Posterior cingulate gyrus (tissue), 11 donors: ENCODE measurements around the gene TBL1X.
A peak's percentile ranks its signal among the peaks of the same experiment; 100 is the strongest.

Experiments
- DNase-seq, 10 donors: peaks; one replicate each; pipeline versions ENCODE4 v3.0.0 to v3.0.0-alpha.2; 2020 to 2021; ENCODE audit warnings: mixed read lengths in 3 of 10
- intact Hi-C: fragments of 100-400 bp; cut with DNase I; formaldehyde crosslinking; loops from one replicate; pipeline ENCODE4 v1.15.1; 2023

The TBL1X gene

DNA sequence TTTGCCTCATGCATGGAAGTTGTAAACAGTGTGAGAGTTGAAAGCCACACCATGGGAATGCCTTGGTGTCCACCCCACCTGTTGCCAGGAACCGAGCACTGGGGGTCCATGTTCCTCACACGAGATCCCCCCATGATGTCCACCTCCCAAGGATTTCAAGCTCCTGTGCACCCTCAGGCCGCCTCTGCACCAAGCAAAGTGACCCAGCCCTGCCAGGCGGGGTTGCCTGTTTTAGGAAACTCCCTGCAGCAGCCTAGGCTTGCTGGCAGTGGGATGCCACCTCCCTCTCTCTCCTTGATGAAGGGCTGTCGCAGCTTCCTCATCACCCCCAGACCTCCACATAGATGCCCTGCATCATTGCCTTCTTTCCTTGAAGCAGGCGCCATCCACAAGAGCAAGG is 218.0 kb downstream of the TBL1X start:
- DNase-seq: peak in 1 of 10 donors; percentile 75
- intact Hi-C loops: no loop called here

DNA sequence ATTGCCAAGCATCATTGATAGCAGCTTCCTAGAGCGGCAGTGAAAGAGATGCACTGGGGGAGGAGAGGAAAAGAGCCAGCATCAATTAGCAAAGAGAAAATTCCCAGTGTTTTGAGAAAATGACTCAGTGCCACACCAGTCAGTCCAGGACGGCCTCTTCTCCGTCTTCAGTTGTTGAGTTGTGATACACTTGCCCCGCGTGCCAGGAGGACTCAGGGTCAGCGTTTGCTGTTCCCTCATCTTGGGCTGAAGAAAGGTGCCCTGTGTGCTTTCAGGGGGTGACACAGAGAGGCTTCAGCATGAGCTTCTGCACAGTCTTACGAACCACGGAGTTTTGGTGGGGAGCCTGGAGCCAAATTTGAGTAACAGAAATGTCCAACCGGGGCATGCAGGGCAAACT is 218.5 kb downstream of the TBL1X start:
- intact Hi-C loops: no loop called here
- peak in 1 of 10 donors; percentile 29 for DNase-seq

DNA sequence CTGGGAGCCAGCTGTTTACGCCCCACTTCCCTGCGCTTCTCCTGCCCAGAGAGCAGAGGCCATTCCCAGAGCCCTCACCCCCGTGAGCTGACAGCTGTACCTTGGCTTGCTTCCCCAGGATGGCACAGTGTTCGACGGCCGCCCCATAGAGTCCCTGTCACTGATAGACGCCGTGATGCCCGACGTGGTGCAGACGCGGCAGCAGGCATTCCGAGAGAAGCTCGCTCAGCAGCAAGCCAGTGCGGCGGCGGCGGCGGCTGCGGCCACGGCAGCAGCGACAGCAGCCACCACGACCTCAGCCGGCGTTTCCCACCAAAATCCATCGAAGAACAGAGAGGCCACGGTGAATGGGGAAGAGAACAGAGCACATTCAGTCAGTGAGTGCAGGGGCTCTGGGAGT is 223.0 kb downstream of the TBL1X start:
- intact Hi-C loops: no loop called here

DNA sequence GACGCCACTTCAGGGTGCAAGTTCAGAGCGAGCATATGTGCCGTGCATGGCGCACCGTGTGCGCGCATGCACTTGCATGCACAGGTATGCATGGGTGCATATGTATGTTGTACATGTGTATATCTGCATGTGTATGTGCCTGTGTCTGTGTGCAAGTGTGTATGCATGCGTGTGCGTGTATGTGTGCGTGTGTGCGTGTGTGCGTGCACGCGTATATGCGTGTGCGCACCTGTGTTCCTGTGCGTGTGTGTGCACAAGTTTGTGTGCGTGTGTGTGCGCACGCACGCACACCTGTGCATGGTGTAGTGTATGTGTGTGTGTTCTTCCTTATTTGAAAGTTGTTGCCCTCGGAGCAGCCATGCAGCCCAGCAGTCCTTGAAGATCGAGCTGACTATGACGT is 224.0 kb downstream of the TBL1X start:
- intact Hi-C loops: no loop called here
- DNase-seq: no peak

More for the DNA sequence above, 223.0 kb downstream of the TBL1X start:
- DNase-seq: no peak

DNA sequence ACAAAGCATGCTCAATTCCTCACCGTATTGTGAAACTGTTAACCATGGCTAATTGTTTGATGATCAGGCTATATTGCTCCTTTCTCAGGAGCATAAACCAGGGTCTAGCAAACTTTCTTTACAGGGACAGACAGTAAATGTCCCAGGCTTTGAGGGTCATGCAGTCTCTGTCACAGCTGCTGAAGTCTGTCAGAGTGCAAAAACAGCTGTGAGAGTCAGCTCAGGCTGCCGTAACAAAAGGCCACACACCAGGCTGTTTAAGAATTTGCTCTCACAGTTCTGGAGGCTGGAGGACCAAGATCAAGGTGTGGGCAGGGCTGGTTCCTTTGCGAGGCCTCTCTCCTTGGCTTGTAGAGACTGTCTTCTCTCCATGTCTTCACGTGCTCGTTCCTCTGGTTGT is 225.2 kb downstream of the TBL1X start:
- intact Hi-C loops: no loop called here
- DNase-seq: no peak

DNA sequence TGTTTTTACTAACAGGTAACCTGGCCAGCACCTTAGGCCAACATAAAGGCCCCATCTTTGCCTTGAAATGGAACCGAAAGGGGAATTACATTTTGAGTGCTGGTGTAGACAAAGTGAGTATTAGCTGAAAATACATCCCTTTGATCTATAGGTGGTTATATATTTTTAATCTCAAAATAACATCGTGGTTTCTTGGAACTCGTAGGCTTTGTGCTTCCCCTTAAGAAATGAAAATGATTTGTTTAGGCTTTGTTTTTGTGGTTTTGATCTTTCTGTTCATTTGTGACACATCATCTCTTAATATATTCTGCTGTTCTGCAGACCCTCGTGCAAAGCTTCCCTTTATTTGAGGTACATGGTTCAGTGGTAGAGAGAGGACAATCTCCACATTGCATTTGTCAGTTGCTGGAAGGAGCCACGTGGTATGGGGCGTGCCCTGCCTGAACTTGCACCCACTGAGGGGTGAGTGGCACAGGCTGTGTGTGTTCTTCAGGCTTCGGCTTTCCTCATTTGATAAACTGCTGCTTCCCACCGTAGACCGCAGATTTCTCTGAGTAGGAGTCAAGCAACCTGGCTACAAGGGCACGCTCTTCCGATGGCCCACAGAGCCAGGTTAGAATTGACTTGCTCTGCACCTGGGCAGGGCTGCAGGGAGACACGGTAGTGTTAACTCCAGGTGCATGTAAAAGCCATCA is 228.6 kb downstream of the TBL1X start:
- intact Hi-C loops: no loop called here
- DNase-seq: peak in 1 of 10 donors; percentile 59

DNA sequence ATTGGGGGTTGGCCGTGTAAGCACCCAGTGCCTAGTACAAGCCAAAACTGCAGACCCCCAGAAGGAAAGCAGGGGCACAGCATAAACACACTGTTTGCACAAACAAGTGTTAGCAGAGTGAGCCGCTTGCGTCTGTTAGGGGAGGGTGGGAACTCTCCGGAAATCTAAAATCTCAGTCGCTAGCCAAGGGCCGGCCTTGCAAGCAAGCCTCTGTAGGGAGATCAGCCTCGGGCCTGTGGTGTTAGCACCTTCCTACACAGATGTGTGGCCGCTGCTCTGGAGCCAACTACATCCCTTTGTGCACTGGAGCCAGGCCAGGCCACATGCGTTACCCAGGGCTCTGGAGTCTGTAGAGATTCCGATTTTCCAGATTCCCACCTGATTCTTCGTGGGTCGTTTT is 233.7 kb downstream of the TBL1X start:
- peak in 1 of 10 donors; percentile 77 for DNase-seq
- intact Hi-C loops: no loop called here

DNA sequence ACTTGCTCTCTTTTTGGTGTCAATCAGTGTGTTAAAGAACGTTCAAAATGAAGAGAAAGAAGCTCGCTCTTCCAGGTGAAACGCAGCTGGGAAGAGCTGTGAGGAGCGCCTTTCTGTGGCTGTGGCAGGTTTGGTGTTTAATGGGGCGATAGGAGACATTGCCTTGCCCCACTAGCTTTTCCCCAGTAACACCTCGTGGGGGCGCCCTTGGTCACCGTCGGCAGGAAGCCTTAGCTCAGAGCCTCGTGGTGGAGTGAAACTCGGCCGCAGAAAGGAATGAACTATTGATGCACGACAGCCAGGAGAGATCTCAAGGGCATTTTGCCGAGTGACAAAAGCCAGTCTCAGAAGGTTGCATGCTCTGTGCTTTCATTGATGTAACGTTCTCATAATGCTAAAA is 235.7 kb downstream of the TBL1X start:
- DNase-seq: peak in 1 of 10 donors; percentile 55
- intact Hi-C loops: loop anchor here (10.0 kb wide), 1 partner anchor 166 kb away; no protein-coding TSS in a partner anchor

DNA sequence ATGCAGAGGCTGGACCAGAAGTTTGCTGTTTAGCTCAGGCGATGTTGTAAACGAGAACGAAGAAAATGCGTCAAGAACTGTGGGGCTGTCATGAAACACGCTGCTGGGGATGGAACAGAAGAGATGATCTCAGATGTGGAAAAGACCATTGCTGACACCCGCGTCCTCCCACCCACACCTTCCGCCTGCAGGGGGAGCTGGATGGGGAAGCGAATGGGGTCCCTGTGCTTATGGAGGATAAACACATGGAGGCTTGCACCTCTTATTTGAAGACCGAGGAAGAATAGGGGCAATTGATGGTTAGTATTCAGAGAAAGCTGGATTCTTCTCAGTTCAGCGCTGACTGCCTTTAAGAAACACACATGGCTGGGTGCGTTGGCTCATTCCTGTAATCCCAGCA is 236.9 kb downstream of the TBL1X start:
- intact Hi-C loops: loop anchor here (10.0 kb wide), 1 partner anchor 167 kb away; no protein-coding TSS in a partner anchor
- DNase-seq: no peak

DNA sequence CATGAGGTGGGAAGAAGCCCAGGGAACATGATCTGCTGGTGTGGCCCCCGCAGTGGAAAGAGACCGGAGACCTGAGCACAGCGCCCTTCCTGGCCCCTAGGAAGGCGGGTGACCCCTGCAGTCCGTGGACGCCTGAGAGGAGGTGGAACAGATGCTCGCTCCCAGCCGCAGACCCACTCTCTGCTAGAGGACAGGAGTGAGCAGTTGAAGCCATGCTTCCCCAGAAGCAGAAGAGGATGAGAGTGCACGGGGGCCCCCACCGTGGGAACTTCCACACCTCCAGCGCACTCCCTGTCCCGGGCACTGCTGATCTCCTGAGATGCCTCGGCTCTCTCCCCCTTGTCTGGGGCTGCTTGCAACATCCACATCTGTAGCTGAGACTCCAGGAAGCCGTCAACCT is 238.5 kb downstream of the TBL1X start:
- intact Hi-C loops: loop anchor here (10.0 kb wide), 1 partner anchor 169 kb away; no protein-coding TSS in a partner anchor
- DNase-seq: peak in 1 of 10 donors; percentile 81

DNA sequence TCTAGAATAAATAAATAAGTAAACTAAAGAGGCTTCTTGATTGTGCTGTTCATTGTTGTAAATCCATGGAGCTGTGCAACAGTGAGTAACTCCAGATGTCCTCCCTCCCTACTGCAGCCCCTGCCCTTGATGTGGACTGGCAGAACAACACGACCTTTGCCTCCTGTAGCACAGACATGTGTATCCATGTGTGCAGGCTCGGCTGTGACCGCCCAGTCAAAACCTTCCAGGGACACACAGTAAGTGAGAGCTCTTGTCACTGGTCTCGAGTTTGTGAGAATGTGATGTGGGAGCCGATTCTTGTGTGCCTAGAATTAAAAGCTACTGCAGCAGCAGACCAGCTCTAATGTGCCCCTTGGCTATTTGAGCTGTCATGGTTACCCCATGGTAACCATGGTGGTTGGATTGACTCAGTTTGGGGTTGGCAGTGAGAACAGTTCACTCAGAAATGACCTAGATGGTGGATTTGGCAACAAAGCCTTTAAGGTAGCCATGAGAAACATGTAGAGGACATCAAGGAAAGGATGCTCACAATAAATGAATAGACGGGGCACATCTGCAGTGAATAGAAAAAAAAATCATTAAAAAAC is 240.1 kb downstream of the TBL1X start:
- DNase-seq: peak in 1 of 10 donors; percentile 43
- intact Hi-C loops: loop anchor here (10.0 kb wide), 1 partner anchor 170 kb away; no protein-coding TSS in a partner anchor

DNA sequence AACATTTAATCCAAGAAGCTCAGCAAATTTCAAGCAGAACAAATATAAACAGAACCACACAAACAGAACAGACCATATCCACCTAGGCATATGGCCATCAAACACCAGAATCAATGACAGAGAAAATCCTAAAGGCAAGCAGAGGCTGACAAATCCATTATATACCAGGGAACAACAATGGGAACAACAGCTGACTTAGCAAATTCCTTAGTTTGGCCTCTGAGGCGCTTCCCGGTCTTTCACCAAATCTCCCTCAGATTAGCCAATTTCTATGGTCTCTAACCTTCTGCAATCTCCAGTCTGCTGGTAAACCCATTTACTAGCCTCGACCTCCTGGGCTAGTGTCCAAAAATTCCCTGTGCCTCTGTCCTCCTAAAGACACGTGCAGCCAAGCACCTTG is 241.6 kb downstream of the TBL1X start:
- no peak for DNase-seq
- intact Hi-C loops: loop anchor here (10.0 kb wide), 1 partner anchor 172 kb away; no protein-coding TSS in a partner anchor

DNA sequence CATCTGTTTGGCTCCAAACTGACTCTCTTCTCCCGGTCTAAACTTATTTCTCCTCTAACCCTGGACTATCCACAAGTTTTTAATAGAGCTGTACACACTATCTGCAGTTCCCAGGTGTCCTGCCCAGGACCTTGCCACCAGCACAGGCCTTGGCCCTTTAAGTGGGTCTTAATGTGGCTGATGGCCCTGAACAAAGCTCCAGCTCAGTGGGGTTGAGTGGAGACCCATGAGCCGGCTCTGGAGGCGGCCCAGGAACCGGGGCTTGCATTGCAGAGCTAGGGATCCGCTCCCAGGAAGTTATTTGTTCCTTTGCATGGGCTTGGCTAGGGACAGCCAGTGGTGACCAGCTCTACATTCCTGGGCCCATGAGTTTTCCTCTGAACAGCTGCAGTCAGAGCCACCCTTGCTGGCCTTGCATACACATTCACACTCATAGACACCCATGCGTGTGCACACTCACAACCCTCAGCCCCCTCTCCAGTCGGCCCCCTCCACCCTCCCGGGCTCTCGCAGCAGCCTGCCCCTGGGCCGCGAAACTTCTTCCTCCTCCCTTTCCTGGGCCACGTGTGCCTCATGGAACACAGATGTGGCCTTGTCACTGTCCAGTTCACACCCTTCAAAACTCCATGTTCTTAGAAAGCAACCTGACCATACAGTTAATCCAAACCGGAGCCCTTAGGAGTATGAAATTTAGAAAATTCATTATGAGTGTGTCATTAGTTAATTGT is 242.6 kb downstream of the TBL1X start:
- intact Hi-C loops: loop anchor here (2.0 to 10.0 kb wide), 2 partner anchors 173 to 887 kb away; no protein-coding TSS in a partner anchor
- peak in 1 of 10 donors; percentile 71 for DNase-seq

DNA sequence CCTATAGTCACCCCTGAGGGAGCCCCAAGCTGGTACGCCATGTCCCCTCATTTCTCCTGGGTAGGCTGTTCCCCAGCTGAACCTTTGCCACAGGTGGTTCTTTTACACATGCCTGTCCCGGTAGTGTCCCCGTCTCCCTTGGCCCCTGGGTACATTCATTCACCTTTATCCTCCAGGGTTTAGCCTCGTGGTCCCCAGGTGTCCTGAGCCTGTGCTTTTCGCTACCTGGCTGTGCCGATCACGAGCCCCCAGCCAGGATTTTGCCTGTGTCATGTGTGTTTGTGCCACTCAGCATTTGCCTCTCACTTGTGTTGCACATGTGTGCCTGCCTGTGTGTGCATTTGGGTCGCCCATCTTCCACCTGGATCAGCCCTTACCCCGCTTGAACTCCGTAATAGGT is 243.2 kb downstream of the TBL1X start:
- intact Hi-C loops: loop anchor here (2.0 to 10.0 kb wide), 2 partner anchors 173 to 887 kb away; no protein-coding TSS in a partner anchor
- DNase-seq: peak in 1 of 10 donors; percentile 82

DNA sequence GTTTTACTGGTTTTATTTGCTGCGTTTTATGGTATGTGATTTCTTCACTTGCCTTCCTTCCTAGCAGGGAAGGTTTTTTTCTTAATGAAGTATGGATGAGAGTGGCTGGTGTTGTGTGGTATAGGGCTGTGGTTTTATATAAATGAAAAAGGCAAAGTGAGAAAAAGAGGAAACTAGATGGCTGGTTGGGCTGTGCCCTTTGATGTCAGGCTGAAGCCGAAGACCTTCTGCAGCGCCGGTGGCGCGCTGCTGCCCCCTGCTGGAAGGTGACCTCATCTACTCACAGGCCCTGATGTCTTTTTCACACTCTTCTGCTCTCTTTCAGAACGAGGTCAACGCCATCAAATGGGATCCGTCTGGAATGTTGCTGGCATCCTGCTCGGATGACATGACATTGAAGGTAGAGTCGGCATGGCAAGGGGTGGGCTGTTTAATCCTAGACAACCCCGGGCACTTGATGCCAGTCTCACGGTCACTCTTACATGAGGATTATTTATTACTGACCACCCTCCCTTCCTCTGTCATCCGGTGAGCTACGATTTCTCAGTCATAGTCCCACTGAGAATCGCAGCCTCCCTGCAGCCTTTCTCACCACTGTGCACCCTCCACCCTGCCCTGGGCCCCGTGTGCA is 244.2 kb downstream of the TBL1X start:
- intact Hi-C loops: loop anchor here (2.0 to 10.0 kb wide), 2 partner anchors 174 to 888 kb away; no protein-coding TSS in a partner anchor
- peak; percentile 43 to 96 (median 76) for DNase-seq

DNA sequence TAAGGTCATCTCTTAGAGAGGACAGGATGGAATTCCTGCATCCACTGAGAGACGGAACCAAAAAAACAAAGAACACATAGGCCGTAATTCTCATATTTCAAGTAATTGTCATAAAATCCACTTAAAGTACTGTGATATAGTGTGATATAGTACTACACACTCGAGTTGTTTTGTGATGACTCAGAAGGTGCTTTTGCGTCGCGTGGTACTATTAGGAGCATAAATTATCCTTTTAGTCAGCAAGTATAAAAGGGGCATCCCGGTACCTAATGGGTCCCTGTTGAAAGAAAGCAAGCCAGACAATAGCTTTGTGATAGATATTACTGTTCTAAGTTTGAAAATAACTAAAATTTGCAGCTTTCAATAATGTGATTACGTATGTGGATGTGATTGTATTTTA is 245.5 kb downstream of the TBL1X start:
- intact Hi-C loops: no loop called here

DNA sequence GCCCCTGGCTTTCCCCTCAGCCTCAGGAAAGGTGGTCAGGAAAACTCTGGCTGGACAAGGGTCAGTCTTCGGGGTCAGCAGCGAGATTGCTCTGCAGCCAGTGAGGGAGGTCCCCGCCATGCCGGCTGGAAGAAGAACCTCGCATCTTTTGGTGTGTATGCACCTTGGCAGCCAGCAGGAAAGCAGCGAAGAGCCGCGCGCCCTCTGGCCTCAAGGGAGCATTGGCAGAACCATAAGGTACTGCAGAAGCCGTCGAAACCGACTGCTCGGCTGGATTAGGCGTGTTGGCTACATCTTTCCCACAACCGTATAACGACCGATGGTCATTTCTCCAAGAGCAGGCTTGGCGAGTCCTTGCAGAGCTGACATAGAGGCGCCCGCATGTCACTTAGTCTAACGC is 252.5 kb downstream of the TBL1X start:
- no peak for DNase-seq
- intact Hi-C loops: no loop called here

More for the DNA sequence above, 245.5 kb downstream of the TBL1X start:
- no peak for DNase-seq

DNA sequence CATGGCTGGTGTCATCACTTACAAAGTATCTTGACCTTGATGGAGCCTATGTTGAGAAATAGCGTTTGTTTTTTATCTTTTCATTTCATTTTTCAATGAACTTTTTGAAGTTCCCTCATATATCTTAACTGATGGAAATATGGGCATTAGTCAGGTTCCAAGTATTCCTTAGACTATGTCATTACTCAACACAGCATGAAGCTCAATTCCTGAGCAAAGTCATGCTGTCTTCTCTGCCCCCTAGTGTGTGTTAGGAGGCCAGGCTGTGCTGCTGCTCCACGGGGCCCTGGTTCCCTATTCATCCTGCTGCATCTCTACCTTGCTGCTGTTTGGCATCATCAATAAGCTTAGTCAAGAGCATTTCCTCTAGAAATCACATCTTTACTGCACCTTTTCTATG is 259.9 kb downstream of the TBL1X start:
- no peak for DNase-seq
- intact Hi-C loops: no loop called here

DNA sequence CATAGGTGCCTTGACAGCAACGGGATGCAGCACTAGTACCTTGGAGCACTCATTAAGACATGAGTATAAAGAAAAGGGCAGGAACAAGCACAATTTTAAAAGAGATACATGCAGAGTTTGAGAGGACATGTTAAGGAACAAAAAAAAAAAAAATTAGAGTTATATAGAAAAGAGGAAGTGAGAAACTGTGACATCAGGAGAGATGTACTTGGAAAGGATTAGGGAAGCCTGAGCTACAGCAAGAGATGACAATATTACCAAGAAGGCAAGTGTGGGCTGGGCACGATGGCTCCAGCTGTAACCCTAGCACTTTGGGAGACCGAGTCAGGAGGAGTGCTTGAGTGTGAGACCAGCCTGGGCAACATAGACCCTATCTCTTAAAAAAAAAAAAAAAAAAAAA is 263.4 kb downstream of the TBL1X start:
- intact Hi-C loops: no loop called here
- DNase-seq: no peak

DNA sequence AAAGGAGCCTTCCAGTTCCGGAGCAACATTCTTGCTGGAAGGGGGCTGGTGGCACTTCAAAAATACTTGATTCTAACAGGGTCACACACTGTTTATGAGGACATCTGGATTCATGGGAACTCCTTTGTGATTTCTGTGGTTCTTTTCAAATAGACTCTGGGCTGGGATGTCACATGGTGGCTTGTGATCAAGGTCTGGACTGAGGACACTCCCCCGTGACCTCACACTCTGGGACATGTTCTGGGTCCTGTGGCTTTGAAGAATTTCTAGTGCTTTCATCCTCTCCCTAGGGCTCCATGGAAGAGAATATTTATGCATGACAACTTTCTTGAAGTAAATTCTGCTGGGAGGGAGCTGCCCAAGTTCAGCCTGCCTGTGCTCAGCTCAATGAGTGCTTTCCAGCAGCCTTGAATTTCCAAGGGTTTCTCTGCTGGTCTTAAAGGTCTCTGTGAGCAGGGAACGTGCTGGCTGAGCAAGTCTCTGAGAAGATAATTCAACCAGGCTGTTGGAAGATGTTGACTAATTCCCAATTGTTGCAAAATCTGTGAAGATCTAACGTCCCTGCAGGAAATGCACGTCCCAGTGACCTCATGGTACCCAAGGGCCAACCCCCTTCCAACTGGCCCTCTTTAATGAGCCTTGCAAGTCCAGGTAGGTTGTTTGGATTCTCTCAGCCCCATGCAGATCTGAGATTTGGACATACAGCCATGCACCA is 264.5 kb downstream of the TBL1X start:
- no peak for DNase-seq
- intact Hi-C loops: no loop called here
